ENCODE data around the gene NUDC. TPM values are rescaled to one million over a fixed set of nuclear protein-coding genes. Genes with fewer than 3 reads are reported as not detected.

Gene NUDC
- total and polyA plus RNA-seq, 9 of the 15 experiments (the other 6 are each of a cell fraction or from before 2014, with no cell fraction given) = 9.8 to 234 (median 149) TPM

GRCh38 chr1:26913754-26914619 is 7.6 kb upstream of the NUDC start, which contains the start of gene NR0B2 (continued):
- TF ChIP-seq HNRNPLL (IDR thresholded peaks at IDR 0.05; ENCODE audit: low read depth, low read length, poor library complexity, severe bottlenecking) (peak; percentile 17), SREBF1 (IDR thresholded peaks at IDR 0.05; ENCODE audit: borderline replicate concordance, low read depth, low read length) (no peak), STAG1 (CRISPR knock-in tag; IDR thresholded peaks at IDR 0.05; ENCODE audit: borderline replicate concordance) (no peak)

DNA sequence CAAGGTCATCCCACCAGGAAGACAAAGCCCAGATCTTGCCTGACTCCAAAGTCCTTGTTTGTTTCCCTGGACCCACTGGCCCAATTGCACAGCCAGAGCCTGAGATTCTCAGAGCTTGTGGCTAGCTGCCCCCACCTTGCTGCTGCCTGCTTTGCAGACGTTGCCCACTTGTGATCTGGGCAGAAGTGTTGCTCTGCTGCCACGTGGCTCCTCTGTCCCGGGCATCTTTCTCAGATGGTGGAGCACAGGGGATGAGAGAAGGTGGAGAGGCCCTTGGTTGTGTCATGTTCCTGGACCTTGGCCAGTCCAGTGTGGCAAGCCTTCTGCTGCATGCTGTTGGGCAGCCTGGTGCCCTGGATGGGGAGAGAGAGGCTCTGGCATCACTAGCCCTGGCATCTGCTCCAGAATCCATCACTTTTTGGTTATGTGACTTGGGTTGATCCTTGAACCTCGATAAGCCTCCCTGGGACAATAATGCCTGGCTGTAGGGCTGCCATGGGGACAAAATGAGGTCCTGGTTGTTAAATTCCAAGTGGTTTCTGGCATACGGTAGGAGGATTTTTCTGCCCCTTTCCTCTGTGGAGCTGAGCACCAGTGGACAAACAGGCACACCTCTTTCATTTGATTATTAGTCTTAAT is 6.2 kb upstream of the NUDC start:
- Histone ChIP-seq H3K9me1 (ENCODE audit: control insufficient read depth, insufficient read depth, low read length) (no peaks in the 10 kb centered on the region), H3K4me3 (no peak overlapping the region), H3K9ac (ENCODE audit: insufficient read depth in 1 of 2, low read depth in 2 of 2, low read length in 2 of 2) (peak overlapping the region in 1 of 2 experiments; percentile 15; a peak in 2 of 4 replicates), H3K4me1 (replicated peaks in 1 of 2; ENCODE audit: control insufficient read depth in 2 of 2, insufficient read depth in 2 of 2, low read length in 2 of 2) (peaks cover 27 to 31% of the 10 kb centered on the region in 2 experiments), H3K36me3 (ENCODE audit: control insufficient read depth, insufficient read depth, low read length) (no peaks in the 10 kb centered on the region), H3K4me2 (ENCODE audit: insufficient read depth, low read length) (no peak overlapping the region), H4K20me1 (replicated peaks; ENCODE audit: control insufficient read depth, insufficient read depth, low read length) (no peaks in the 10 kb centered on the region), H3K27me3 (ENCODE audit: control insufficient read depth in 2 of 2, insufficient read depth in 2 of 2, low read length in 2 of 2) (no peaks in the 10 kb centered on the region), H2AFZ (ENCODE audit: low read depth, low read length) (peak overlapping the region; percentile 51), H3K79me2 (ENCODE audit: control insufficient read depth, insufficient read depth, low read length) (no peaks in the 10 kb centered on the region), H3K27ac (ENCODE audit: extremely low read depth, low read depth, low read length) (no peak overlapping the region), H3K9me3 (replicated peaks; ENCODE audit: control insufficient read depth, insufficient read depth, low read depth, low read length) (no peaks in the 10 kb centered on the region)
- ChIA-PET CTCF (ENCODE audit: low intra/inter-chr PET ratio) (no interaction called here), POLR2A (interaction anchor here (0.6 to 4.1 kb wide), 6 partner anchors 9 to 358 kb away, joined by 3 to 32 read pairs (median 4); partner anchors contain the start of gene GPATCH3)
- in situ Hi-C loops (cut with MboI) = no loop called here
- DNase-seq (ENCODE audit: extremely low read depth in 1 of 4, low spot score in 3 of 4) (no peak), FAIRE-seq (no peak), ATAC-seq (no peak)
- no TSS peak for BruUV-seq (replicated peaks)
- TF ChIP-seq CBFB (CRISPR knock-in tag; IDR thresholded peaks at IDR 0.05) (0 out of 2 replicates have a peak, but pooled peaks have one; percentile 35), DPF2 (IDR thresholded peaks at IDR 0.05) (no peak), PHTF2 (CRISPR knock-in tag; IDR thresholded peaks at IDR 0.05) (no peak), ZFP36 (IDR thresholded peaks at IDR 0.05; ENCODE audit: low read depth, low read length, partially characterized antibody) (no peak), SNRNP70 (optimal IDR thresholded peaks at IDR 0.05; ENCODE audit: low read depth, low read length) (no peak), HDAC2 (IDR thresholded peaks at IDR 0.05) (no peak)
- TF ChIP-seq, protein P1, sequence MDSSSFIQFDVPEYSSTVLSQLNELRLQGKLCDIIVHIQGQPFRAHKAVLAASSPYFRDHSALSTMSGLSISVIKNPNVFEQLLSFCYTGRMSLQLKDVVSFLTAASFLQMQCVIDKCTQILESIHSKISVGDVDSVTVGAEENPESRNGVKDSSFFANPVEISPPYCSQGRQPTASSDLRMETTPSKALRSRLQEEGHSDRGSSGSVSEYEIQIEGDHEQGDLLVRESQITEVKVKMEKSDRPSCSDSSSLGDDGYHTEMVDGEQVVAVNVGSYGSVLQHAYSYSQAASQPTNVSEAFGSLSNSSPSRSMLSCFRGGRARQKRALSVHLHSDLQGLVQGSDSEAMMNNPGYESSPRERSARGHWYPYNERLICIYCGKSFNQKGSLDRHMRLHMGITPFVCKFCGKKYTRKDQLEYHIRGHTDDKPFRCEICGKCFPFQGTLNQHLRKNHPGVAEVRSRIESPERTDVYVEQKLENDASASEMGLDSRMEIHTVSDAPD (CRISPR knock-in tag; IDR thresholded peaks at IDR 0.05) = no peak
- WGBS (ENCODE audit: insufficient coverage, low coverage, missing lambda C conversion rate) = 70% methylated on average over 5 of the region's 5 CpGs
- intact Hi-C loops (cut with micrococcal nuclease) = no loop called here
